ENCODE measurements around the gene SLC7A11.

Gene SLC7A11

DNA sequence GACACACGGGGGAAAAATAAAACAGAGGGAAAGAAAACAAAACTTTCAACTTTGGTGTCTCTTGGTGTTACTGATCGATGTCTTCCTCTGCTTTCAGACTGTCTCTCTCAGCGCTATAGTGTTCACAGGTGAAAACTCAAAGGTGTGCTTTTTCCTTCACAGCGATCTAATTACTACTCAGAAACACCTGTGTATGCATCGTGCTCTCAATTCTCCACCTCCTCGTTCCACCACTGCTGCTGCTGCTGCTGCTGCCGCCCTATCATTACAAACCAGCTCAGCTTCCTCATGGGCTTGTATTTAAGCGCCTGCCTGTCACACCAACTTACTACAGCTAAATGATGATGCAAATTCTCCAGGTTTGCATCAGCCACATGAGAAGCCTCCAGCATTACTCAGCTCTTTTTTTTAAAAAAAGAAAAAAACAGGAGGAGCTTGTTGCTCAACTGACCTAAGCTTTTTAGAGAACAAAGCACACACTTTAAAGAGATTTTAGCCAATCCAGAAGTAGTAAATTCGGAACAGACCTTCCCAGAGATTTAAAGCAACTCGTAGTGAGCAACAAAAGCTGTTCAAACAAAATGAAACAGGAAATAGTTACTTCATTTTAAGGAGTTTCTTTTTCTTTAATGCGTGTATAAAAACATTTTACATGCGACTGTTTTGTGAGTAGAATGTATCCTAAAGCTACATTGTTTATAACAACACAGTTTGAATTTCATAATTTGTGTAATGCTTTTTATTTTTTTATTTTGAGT lies at the start of gene SLC7A11:
Gene SLC7A11, minus strand, starts transcription at position 274 of the 758 bp plus-strand sequence. CDS start 280 bp downstream, outside the sequence.
- FAIRE-seq, result peak; percentile 97

DNA sequence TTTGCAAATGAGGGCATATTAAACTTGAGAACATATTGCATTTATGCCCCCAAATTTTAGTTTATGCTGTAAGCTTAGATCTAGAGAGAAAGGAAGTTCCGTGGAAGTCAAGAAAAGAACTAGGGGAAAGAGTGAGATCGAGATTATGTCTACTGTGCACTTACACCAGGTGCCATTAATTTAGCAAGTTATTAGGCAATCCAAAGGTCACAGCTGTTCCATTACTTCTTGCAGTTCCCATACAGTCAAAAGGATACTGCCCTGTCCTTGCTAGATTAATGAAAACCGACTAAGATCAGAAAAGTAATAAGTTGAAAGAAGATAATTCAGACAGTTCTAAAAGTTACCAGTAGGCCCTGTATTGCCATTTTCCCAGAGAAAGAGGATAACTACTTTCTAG lies 49.3 kb upstream of the SLC7A11 start:
- no peak for FAIRE-seq

DNA sequence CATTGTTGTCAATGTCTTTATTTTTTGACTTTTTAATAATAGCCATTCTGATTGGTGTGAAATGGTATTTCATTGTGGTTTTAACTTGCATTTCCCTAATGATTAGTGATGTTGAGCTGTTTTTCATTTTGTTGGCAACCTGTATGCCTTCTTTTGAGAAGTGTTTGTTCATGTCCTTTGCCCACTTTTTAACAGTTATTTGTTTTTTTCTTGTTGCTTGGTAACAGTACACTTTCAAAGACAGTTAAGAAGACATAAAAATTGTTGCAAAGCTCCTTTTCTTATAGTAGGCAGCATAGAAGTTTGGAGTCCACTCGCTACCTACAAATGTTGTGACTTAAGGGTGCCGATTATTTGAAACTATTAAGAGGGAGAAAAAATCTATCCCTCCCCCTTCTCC lies 48.7 kb upstream of the SLC7A11 start:
- FAIRE-seq, result no peak

DNA sequence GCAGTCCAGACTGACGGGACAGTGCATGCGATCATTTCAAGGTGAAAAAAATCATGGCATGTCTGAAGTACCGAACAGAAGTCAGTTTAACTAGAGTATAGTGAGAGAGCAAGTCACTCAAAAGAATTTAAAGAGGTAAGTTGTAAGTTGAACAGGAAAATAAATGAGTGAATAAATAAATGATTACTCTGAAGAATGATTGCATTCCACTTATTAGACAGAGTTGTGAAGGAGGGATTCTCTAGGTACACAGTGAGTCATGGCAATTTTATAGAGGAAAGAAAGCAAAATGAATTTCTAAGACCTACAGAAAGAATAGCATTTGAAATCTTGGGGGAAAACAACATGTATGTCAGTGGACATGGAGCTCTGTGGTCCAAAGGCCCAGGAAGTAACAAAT lies 37.1 kb upstream of the SLC7A11 start:
- no peak for FAIRE-seq

DNA sequence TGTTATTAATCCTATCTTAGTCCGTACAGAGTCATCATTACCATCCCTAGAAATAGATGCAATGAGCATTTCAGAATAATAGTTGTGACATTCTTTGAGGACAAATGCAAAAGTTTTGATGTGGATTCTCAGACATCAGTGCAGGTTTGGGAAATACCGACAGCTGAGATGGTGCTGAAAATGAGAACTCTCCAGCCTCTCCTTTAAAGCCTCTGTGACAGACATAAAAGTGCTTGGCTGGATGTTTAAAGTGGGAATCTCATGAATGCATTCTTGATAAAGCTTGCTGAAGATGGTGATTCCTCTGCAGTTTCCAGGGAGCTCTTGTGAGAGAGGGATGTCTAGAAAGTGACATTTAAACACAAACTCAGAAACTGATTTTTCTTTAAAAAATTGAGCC lies 35.0 kb upstream of the SLC7A11 start:
- FAIRE-seq, result no peak

DNA sequence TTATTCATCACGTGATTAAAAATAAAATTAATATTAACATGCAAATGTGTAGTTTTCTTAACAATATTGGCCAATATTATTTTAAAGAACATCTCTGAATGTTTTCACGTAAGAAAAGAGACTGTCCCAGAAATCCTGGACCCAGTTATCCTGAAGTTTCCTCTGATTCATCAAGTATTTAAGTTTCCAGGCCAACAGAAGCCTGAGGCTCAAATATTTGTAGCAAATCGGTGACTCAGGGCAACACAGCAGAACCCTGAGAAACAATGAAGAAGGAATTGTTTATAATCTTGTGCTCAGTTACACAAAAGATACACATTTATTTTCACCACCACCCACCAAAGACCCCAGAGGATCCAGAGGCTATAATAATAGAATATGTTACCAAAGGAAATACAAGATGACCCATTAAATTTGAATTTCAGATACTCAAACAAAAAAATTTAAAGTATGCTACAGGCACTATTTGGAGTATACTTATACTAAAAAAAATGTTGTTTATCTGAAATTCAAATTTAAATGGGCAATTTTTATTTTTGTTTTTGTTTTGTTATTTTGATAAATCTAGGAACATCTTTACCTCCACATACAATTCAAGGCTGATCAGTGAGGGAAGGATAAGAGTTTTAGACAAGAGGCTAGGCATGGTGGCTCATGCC lies 33.9 kb upstream of the SLC7A11 start:
- no peak for FAIRE-seq

DNA sequence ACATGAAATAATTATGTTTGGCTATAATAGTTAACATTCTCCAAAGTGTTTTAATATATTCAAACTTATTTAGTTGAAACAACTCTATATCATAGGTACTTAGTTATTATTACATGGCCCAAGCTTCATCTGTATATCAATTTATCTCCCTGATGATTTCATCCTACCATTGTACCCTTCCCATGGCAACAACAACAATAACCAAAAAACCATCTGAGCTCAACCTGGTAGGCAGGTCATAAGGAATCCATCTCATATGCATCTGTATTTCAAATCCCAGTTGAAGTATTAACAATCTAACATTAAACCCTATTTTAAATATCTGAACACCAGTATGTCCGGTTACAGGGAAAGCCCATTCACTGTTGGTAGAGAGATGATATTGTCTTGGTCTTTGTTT lies 33.1 kb upstream of the SLC7A11 start:
- FAIRE-seq, result no peak

DNA sequence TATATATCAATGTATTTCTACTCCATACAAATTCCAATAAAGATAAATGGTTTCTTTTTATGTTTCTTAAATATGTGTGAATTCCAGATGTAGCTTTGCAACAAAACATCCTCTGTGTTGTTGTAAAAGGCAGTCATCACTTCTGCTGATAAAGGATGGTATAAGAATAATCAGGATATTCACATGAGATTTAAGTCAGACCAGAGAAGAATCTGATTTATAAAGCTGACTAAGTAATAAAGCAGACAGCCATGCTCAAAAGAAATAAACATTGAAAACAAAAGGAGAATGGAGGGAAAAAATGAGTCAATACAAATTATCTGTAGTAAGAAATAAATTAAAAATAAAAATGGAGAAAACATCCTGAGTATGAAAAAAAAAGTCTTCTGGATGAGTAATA lies 27.0 kb upstream of the SLC7A11 start:
- FAIRE-seq, result no peak

DNA sequence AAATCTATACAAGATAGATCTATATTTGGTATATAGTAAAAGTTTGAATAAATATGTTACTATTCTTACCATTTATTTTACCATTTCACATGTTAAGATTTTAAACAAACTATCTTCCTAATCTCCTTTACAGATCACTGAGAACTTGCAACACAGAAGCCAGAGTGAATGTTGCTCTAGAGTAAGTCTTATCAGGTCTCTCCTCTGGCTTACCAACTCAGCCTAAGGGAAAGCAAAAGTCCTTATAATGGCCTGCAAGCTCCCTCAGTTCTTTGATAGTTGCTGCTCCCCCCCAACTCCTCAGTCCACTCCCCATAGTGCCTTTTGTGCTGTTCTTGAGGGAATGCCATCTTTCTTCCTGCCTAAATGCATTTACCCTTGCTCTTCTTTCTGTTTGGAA lies 25.7 kb upstream of the SLC7A11 start:
- FAIRE-seq, result no peak

DNA sequence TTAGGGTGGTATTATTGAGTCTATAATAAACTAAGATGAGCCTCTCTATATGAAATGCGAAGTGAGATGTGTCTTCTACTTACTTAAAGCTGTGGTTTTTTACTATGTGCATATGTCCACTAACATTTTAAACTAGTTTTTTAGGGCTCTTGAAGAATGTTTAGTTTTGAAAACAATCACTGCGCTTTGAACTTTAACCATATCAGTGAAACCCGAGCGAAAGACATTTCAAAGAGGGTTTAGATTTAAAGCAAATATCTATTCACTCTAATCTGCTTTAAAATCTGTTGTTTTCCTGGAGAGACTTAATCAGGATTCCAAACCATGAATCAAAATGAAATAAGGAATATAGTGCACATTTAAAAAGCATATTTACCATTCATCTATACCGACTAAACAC lies 24.8 kb upstream of the SLC7A11 start:
- no peak for FAIRE-seq

DNA sequence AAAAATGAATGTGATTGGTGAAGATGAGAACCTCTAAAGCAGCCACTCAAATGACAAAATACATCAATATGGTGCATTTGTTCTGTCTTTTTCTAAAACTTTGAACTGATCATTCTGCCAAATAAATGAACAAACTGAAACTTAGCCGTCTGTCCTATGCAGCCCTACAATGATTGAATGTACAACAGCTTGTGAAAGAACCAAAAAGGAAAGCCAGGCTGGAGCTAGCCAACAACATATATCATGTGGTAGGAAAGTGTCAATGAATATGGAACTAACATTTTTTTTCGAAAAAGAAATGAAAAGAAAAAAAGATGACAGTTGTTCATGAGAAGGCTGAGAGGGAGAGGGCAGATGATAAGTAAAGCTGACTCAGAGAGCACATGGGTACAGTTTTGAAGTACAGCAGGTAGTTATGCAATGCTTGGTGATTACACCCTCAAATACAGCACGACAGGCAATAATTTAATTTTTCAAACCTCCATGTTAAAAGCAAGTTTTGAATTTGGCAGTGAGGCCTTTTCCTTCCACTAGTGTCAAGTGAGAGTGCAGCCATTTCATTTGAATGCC lies 21.2 kb upstream of the SLC7A11 start:
- FAIRE-seq, result no peak

DNA sequence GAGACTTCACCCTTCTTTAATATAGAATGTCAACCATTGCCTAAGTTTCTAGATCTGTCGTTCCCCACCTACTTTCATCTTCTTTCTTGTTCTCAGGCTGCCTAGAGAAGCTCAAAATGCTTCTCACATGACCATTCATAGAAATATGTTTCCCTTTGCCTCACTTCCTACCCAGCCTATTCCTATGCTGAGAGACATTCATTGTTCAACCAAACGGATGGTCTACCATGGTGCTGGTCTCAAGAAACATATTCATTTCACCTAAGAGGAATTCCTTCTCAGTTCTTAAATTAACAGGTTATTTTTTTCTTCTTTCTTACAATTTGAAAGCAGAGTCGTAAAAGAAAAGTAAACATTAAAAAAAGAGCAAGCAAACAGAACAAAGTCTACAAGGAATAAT lies 20.3 kb upstream of the SLC7A11 start:
- no peak for FAIRE-seq

DNA sequence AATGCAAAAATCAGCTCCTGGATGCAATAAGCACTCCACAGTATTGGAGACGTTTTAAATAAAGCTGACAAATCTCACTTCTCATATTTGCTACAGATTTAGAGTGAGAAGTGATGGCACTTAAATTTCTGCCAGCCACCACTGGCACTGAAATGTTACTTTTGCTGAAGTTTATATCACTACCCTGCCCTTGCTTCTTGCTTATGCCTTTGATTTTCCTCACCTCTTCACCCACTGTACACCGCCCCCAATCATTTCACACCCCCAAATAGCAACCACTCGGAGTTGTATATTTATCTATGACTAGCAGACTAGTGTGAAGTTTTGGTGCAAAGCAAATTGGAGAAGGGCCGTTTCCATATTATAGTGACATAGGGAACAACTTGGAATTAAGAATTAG lies 19.9 kb upstream of the SLC7A11 start:
- FAIRE-seq, result no peak

DNA sequence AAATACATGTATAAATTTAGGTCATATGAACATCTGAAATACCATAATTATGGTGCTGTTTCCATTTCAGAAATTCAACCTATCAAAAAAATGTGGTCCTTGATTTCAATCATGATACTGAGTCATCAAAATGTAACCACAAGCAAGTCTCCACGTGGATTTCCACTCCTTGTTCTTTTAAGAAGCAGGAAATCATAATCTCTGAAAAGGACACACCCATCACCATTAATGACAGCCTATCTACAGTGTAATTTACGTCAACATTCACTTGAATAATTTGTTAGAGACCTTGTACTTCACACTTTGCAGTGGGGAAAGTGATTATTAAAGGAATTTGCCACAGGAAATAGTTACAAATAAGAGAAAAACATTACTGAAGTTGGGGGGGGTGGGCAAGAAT lies 17.7 kb upstream of the SLC7A11 start:
- no peak for FAIRE-seq

DNA sequence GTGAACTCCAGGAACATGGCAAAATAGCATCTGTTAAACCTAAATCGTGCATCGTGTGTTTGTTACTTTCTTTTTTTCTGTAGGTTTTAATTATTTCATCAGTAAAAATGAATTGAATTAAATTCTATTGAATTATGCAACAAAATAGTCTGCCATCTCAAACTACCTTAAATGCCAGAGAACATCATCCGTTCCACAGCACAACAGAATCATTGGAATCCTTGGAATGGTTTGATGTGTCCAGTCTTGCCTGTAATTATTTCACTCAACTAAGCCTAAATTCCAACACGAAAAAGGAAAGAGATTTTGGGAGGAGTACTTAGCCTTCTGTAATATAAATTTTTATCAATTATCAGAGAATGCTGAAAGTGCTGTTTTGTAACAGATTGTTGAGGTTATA lies 17.1 kb upstream of the SLC7A11 start:
- FAIRE-seq, result no peak

DNA sequence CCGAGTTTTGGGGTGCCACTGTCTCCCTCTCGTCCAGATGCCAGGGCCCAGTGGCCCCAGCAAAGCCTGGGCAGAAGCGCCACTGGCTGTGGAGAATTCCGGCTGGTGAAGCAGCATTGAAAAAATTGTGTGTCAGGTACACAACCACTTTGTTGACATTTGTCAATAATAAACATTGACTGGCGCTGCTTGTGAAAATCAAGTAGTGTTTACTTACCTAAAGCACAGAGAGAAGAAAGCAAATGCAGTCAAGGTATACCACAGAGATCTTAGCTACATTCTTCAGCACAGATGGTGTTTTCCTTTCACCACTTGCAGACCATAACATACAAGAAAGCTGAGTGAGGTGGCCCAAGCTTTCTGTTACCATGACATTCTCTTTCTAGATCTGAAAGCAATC lies 14.5 kb upstream of the SLC7A11 start:
- FAIRE-seq, result no peak

DNA sequence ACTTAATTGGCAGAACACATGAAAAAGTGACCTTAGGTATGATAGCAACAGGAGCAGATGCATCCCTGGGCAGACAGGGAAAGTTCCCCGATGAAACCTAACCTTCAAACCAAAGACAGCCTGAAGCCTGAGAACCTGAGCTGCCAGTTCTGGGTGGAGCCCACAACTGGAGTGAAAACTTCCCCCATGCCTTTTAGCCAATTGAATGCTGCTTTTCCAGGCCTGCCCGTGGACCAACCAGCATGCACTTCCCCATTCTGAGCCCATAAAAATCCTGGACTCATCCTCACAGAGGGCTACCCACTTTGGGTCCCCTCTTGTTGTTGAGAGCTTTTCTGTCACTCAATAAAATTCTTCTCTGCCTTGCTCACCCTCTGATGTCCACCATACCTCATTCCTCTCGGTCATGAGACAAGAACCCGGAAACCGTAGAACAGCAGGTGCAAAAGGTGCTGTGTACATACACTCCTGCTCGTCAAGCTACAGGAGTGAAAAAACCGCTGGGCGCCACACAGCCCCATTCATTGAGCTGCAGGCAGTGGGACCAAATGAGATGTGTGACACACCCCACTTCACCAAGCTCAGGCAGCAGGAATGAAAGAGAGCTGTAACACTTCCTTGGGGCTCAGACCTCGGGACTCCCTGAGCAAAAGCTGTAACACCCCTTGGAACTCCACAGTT lies 13.9 kb upstream of the SLC7A11 start:
- no peak for FAIRE-seq

DNA sequence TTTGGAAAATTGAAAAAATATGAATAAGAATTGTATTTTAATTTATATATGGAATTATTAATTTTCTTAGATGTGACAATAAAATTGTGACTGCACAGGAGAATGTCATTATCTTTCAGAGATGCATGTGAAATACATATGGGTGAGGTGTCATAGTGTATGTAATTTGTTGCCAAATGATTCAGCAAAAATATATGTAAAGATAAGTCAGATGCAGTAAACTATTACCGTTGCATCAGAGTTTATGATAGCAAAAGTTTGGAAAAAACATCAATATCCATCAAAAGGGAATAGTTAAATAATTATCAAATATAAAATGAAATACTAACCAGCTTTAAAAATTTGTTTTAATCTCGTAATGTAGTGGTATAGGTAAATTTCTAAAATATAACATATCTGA lies 10.4 kb upstream of the SLC7A11 start:
- FAIRE-seq, result no peak

DNA sequence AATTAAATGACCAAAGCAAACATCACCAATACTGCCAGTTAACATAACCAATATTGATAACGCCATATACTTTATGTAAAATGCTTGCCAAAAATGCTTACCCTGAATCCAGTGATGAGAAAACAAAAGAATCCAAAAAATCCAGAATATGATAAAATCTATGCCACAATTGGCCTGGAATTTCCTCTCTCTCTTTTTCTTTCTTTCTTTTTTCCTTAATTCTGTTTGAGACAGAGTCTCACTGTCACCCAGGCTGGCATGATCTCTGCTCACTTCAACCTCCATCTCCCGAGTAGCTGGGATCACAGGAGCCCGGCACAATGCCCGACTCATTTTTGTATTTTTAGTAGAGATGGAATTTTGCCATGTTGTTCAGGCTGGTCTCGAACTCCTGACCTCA lies 9.8 kb upstream of the SLC7A11 start:
- no peak for FAIRE-seq

DNA sequence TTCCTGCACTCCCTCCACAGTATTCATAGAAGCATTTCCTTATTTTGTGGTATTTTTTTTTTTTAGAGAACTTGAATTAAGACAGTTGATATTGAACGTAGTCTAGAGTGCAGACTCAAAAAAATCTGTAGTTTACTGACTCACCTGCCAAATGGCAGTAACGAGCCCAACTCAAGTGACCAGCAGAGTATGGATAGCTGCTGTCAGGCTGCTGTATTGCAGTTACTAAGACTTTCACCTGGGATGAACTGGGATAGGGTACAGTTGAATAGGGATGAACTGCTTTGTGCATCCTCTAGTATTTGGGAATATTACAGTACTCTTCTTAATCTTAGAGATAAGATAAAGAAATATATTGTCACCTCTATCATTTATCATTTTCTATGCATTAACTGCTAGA lies 7.0 kb upstream of the SLC7A11 start:
- FAIRE-seq, result no peak

DNA sequence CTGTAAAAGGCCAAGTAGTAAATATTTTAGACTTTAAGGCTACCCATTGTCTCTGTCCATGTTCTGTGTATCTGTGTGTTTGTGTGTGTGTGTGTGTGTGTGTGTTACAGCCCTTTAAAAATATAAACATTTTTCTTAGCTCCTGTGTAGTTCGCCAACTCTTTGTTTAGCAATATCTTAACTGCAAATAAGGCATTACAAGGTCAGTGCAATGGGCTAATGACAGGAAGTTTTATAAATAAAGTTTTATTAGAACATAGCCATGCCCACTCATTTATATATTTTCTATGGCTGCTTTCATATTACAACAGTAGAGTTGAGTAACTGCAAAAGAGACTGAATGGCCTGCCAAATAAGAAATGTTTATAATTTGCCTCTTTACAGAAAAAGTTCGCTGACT lies 5.9 kb upstream of the SLC7A11 start:
- FAIRE-seq, result no peak

DNA sequence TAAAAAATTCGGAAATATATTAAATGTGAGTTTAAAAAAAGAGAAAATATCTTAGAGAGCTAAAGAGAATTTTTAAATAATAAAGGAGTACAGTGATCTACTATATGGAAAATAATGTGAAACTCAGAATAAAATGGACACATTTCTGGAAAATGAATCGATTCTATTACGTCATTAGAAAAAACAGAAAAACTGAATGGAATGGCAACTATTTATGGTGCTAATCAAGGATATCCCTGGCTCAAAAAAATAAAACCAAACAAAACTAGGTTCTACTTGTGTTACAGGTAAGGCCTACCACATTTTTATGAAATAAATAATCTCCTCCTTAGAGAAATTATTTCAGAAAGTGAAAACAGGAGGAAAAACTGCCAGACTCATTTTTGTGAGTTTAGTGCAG lies 5.5 kb upstream of the SLC7A11 start:
- no peak for FAIRE-seq

DNA sequence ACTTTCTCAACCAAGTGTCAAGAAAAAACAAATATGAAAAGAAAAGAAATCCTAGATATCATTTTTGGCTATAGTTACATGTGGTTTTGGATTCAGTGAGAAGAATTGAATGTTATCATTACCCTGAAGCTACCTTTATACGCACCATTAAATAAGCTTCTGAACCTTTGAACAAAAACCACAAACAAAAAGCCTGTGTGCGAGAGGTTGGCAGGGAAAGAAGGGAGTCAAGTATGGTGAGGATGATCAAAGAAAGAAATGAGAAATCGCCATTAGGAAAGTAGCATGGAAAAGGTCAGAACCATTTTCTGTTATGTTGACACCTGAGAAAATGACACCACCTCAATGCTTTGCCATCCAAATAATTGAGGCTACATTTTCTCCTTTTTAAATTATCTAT lies 1.2 kb upstream of the SLC7A11 start:
- no peak for FAIRE-seq

DNA sequence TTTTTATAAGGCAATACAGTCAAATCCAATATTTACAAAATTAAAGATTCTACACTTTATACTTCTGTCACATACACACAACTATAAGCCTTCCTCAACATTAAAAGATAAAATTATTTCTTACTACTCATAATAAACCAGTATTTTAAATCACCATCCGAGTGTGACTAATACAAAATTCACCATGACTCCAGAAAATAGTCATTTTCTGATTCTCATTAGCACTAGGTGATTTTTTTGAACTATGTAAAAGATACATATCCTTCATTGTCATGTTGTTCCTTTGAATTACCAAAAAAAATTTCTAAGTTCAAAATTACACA lies 646 bp upstream of the SLC7A11 start:
- peak; percentile 92 for FAIRE-seq
